NCI-H2196 (cell line): Measurements from ENCODE around the gene SPATA20.

Experiments
- DNase-seq: peaks from one replicate; lab custom pipeline; 2025; ENCODE audit not compliant: unreplicated experiment; lab: John Stamatoyannopoulos, UW

The SPATA20 gene

DNA sequence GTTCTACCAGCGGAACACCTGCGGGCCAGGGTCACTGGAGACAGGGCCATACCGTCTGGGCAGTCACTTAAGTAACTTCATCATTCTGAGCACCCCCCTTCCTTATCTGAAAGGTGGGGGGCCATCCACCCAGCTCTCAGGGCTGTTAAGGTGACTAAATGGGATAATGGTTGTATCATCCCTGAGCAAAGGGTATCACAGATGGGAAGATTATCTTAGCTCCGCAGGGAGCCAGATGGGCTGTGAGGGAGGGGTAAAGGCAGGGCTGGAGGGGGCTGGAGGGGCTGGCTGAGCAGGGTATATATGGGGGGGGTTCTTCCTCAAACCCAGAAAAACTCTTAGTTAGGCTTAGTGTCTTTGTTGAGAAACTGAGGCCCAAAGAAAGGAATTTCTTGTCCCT, 10.7 kb downstream of the SPATA20 start:
- no peak for DNase-seq

- DNase-seq = no peak
Measured at GRCh38 chr17:50558091-50558490, 11.1 kb downstream of the SPATA20 start.

- DNase-seq = no peak
Measured at GRCh38 chr17:50558581-50558940, 11.6 kb downstream of the SPATA20 start.

- DNase-seq = no peak
Measured at GRCh38 chr17:50558941-50559614, 12.1 kb downstream of the SPATA20 start.

- DNase-seq = no peak
Measured at GRCh38 chr17:50559674-50560184, 12.8 kb downstream of the SPATA20 start.

DNA sequence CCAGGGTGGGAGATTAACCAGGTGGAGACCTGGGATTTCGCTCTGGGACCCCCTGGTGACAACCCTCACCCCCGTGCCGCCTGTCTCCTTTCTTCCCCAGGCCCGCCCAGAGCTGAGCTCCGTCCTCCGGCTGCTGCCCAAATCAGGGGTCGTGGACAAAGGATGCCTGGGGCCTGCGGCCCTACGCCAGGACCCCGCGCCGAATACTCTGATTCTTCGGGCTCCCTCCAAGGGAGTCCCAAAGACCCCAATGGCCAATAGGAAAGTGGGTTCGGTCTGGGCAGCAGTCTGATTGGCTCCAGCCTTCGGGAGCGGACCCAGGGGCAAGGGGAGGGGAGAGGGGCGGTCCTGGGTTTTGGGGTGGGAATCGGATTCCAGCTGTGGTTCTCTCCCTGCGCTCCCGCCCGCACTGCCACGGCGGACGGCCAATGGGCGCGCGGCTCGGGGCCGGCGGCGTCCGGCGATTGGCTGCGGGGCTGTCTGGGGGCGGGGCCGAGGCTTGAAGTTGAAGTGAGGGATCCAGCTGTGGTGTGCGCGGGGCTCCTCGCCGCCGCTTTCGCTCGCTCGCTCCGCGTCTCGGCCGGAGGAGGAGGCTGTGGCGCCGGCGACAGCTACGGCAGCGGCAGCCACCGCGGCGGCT, 13.3 kb downstream of the SPATA20 start, which contains the start of gene CACNA1G:
Gene CACNA1G, plus strand, starts transcription at position 531 of the 640 bp plus-strand sequence. CDS start 745 bp downstream, outside the sequence.
- DNase-seq = peak; percentile 90

GRCh38 chr17:50560931-50561745, 14.2 kb downstream of the SPATA20 start:
- no peak for DNase-seq

- no peak for DNase-seq
Measured at GRCh38 chr17:50561746-50562141, 14.8 kb downstream of the SPATA20 start.

- no peak for DNase-seq
Measured at GRCh38 chr17:50562242-50563091, 15.5 kb downstream of the SPATA20 start.

DNA sequence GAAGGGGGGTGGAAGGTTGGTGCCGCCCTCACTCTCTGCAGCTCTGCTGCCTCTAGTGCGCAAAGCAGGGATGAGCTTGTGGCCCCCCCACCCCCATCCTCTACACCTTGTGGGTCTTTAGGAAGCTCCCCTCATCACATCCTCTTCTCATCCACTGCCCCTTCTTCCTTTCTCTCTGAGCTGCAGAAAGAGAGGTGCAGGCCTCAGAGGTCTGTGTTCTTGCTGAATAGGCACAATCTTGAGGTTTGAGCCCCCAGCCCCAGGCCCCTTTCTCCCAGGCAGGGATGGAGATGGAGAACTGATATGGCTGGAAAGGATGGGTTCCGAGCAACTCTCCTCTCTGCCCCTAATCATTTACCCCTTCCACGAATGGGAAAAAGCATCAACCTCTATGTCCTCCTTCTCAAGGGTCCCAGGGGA, 16.1 kb downstream of the SPATA20 start:
- no peak for DNase-seq

- DNase-seq = no peak
Measured at GRCh38 chr17:50564916-50565315, 17.9 kb downstream of the SPATA20 start.

GRCh38 chr17:50565402-50566350, 18.7 kb downstream of the SPATA20 start:
- DNase-seq = peak; percentile 70

- no peak for DNase-seq
Measured at GRCh38 chr17:50566886-50567285, 19.9 kb downstream of the SPATA20 start.

GRCh38 chr17:50568659-50569058, 21.7 kb downstream of the SPATA20 start:
- DNase-seq = no peak

GRCh38 chr17:50569592-50569991, 22.6 kb downstream of the SPATA20 start:
- no peak for DNase-seq

DNA sequence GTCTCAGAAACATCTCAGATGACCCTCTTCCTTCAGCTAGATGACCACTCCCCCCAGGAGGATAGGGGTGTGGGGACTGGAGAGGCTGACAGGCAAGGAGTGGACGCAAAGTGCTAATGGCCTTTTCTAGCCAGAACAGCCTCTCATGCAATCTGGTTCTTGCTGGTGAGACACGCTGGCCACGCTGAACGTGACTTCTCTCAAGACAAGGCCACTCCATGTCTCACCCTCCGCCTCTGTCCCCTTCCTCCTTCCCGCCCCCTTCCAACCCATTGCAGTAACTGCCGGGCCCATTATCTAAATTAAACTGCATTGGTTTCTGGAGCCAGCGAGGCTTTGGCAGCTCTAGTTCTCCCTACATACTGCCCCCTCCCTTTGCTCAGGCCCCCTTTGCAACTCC, 23.1 kb downstream of the SPATA20 start:
- no peak for DNase-seq

GRCh38 chr17:50570528-50570927, 23.6 kb downstream of the SPATA20 start:
- DNase-seq = no peak

- DNase-seq = no peak
Measured at GRCh38 chr17:50571681-50572080, 24.7 kb downstream of the SPATA20 start.

- no peak for DNase-seq
Measured at GRCh38 chr17:50572541-50572940, 25.6 kb downstream of the SPATA20 start.
